OCI-LY3 (cell line): Measurements from ENCODE around the gene WDFY4.

Experiments
- H2AFZ ChIP-seq: fragments of 200-600, 300-600 bp; shearing (Covaris generic); 2 replicates; pipeline ENCODE4 v1.6.0; 2014; ENCODE audit warnings: antibody characterized with exemption, low read depth, low read length
- H3K27ac ChIP-seq: fragments of 200-600, 300-600 bp; sonication (generic); 2 replicates; pipeline ENCODE4 v1.5.1; 2014; ENCODE audit warnings: mild to moderate bottlenecking, low read length, moderate library complexity, mixed read lengths
- H3K27me3 ChIP-seq: fragments of 200-600, 300-600 bp; sonication (generic); 2 replicates; pipeline ENCODE4 v1.6.1; 2014; ENCODE audit warnings: low read depth, low read length, mixed read lengths
- H3K36me3 ChIP-seq: fragments of 200-600, 300-600 bp; sonication (generic); replicated peaks from 2 replicates; pipeline ENCODE3; 2014; ENCODE audit warnings: low read depth, low read length, mixed read lengths
- H3K4me1 ChIP-seq: fragments of 300-600, 200-600 bp; sonication (generic); 2 replicates; pipeline ENCODE4 v1.6.1; 2014; ENCODE audit warnings: low read length, mixed read lengths
- H3K4me2 ChIP-seq: fragments of 200-600, 300-600 bp; sonication (generic); 2 replicates; pipeline ENCODE4 v1.6.1; 2014; ENCODE audit warnings: low read length, mixed read lengths
- H3K4me3 ChIP-seq: fragments of 300-600, 200-600 bp; sonication (generic); 2 replicates; pipeline ENCODE4 v1.5.1; 2014; ENCODE audit warnings: antibody characterized with exemption, mild to moderate bottlenecking, low read length, moderate library complexity
- H3K79me2 ChIP-seq: fragments of 300-600, 200-600 bp; shearing (Covaris generic); 2 replicates; pipeline ENCODE4 v1.6.1; 2014; ENCODE audit warnings: mild to moderate bottlenecking, low read length, mixed read lengths
- H3K9ac ChIP-seq: fragments of 300-600, 200-600 bp; shearing (Covaris generic); 2 replicates; pipeline ENCODE4 v1.6.0; 2014; ENCODE audit warnings: mild to moderate bottlenecking, low read length, moderate library complexity
- H3K9me3 ChIP-seq: fragments of 200-600, 300-600 bp; shearing (Covaris generic); 2 replicates; pipeline ENCODE4 v1.6.1; 2014; ENCODE audit warnings: low read length, mixed read lengths; ENCODE audit not compliant: insufficient read depth
- H4K20me1 ChIP-seq: fragments of 200-600, 300-600 bp; sonication (generic); 2 replicates; pipeline ENCODE4 v1.6.1; 2016; ENCODE audit warnings: low read length, mixed read lengths; ENCODE audit not compliant: insufficient read depth
- CTCF ChIP-seq: fragments of 200-600, 300-600 bp; sonication (generic); IDR thresholded peaks from 2 replicates; pipeline ENCODE4 v1.5.1; 2014; ENCODE audit warnings: antibody characterized with exemption, low read length, low read depth
- EZH2phosphoT487 ChIP-seq: fragments of 200-600 bp; shearing (Covaris generic); IDR thresholded peaks from 2 replicates; pipeline ENCODE4 v1.6.1; 2018; ENCODE audit warnings: antibody characterized with exemption, mixed run types, low read depth

Gene WDFY4

GRCh38 chr10:48763403-48763965, 78.8 kb downstream of the WDFY4 start:
- Histone ChIP-seq H3K4me2 (no peak overlapping the region), H3K27me3 (no peaks in the 10 kb centered on the region)
- no peak for TF ChIP-seq EZH2phosphoT487
- TF ChIP-seq CTCF, result no peak

DNA sequence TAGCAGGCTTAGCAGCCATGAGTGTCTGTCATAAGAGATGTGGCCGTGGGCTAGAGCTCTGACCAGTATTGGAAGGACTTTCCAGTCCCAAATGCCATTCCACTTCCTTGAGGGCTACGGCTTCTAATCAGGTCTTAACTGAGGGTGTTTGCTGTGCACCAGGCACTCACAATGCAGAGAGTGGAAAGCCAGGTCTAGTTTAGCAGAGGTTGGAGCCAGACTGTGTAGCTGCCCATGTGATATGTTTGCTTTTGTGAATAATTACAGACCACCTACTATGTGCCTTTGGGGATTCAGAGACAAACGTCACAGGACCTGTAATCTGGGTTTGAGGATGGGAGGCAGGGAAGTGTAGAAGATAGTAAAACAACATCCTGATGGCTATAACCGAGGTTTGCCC, 79.8 kb downstream of the WDFY4 start:
- Histone ChIP-seq H3K4me3 (no peak overlapping the region), H3K27me3 (no peaks in the 10 kb centered on the region), H2AFZ (no peak overlapping the region), H3K9ac (no peak overlapping the region), H3K4me2 (no peak overlapping the region), H4K20me1 (peaks cover 78% of the 10 kb centered on the region), H3K36me3 (peaks cover 70% of the 10 kb centered on the region), H3K79me2 (peaks cover 77% of the 10 kb centered on the region), H3K4me1 (peaks cover 41% of the 10 kb centered on the region), H3K9me3 (no peaks in the 10 kb centered on the region), H3K27ac (no peak overlapping the region)
- TF ChIP-seq EZH2phosphoT487 (no peak), CTCF (no peak)

More at GRCh38 chr10:48763403-48763965, 78.8 kb downstream of the WDFY4 start:
- peaks cover 72% of the 10 kb centered on the region for H3K36me3 ChIP-seq
- H3K79me2 ChIP-seq, result peaks cover 77% of the 10 kb centered on the region
- H3K9ac ChIP-seq, result no peak overlapping the region
- H3K9me3 ChIP-seq, result no peaks in the 10 kb centered on the region
- H3K27ac ChIP-seq, result no peak overlapping the region
- H3K4me3 ChIP-seq, result no peak overlapping the region
- peaks cover 51% of the 10 kb centered on the region for H3K4me1 ChIP-seq
- no peak overlapping the region for H2AFZ ChIP-seq
- peaks cover 88% of the 10 kb centered on the region for H4K20me1 ChIP-seq

DNA sequence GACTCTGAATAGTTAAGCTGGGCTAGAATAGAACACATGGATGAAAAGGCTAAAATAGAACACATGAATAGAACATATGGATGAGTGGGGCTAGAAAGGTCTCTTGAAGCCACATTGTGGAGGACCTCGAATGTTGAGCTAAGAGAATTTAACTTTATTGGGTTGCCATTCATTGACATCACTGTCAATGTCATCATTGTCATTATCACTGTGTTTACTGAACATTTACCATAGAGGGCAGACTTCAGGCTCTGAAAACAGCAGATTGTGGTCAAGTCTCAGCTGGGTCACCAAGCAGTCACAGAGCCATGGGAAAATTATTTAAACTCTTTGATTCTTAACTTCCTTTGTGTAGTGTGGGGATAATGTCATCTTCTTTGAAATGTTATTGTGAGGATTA, 80.4 kb downstream of the WDFY4 start:
- Histone ChIP-seq H4K20me1 (peaks cover 72% of the 10 kb centered on the region), H3K36me3 (peaks cover 69% of the 10 kb centered on the region), H3K27me3 (no peaks in the 10 kb centered on the region), H3K9me3 (no peaks in the 10 kb centered on the region), H3K4me1 (peaks cover 36% of the 10 kb centered on the region), H3K4me3 (no peak overlapping the region), H3K79me2 (peaks cover 75% of the 10 kb centered on the region), H3K4me2 (0 out of 2 replicates have a peak overlapping the region, but pooled peaks have one; percentile 22), H2AFZ (no peak overlapping the region), H3K9ac (no peak overlapping the region), H3K27ac (0 out of 2 replicates have a peak overlapping the region, but pooled peaks have one; percentile 22)
- no peak for TF ChIP-seq EZH2phosphoT487
- TF ChIP-seq CTCF, result peak; percentile 29

- Histone ChIP-seq H3K79me2 (peaks cover 71% of the 10 kb centered on the region), H3K9ac (no peak overlapping the region), H2AFZ (no peak overlapping the region), H3K4me2 (peak overlapping the region; percentile 22; the same call in 1 of the 2 replicates), H3K27ac (0 out of 2 replicates have a peak overlapping the region, but pooled peaks have one; percentile 22), H3K4me1 (peaks cover 36% of the 10 kb centered on the region), H3K27me3 (no peaks in the 10 kb centered on the region), H4K20me1 (peaks cover 69% of the 10 kb centered on the region), H3K9me3 (no peaks in the 10 kb centered on the region), H3K36me3 (peaks cover 64% of the 10 kb centered on the region), H3K4me3 (no peak overlapping the region)
- no peak for TF ChIP-seq EZH2phosphoT487
- no peak for TF ChIP-seq CTCF
These were observed 80.9 kb downstream of the WDFY4 start for GRCh38 chr10:48765527-48765926.
